Measurements from ENCODE around the gene FAM110A. TPM values are rescaled to one million over a fixed set of nuclear protein-coding genes. Genes with fewer than 3 reads are reported as not detected.
A peak's percentile ranks its signal among the peaks of the same experiment; 100 is the strongest.
"Not testable (repeated sequence)": the region's sequence is repeated elsewhere in the genome, so short reads cannot be mapped to it uniquely, and the experiment has no call there.

The FAM110A gene
- polyA plus RNA-seq, 1 donor, result 25.3 TPM

DNA sequence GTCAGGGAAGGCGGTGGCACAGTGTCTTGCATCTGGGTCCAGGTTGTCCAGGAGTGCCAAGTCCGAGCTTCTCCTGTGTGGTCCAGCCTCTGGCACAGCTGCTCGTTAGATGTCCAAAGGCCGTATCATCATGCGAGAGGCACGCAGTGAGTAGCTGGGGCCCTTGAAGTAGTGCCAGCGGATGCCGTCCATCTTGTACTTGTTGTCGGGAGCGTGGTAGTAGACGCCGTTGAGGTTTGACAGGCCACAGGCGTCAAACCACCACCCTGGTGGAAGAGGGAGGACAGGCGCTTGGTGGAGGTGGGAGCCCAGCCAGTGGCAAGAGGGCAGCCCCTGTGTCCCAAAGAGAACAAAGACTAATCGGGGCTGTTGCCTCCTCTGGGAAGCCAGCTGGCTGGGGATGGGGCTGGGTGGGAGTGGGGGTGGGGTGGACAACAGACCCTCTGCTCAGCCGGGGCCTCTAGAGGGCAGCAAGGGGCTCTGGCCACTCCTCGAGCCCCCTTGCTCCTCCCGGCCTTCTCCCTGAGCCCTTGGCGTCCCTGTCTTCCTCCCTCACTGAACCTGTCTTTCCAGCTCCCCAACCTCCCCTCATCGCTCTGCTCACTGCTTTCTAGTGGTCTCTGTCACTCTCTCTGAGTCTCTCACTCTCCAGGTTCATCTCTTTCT lies 39.5 kb downstream of the FAM110A start:
- DNase-seq (ENCODE audit: low read depth), result no peak

- DNase-seq (ENCODE audit: low read depth), result no peak
These were observed 40.5 kb downstream of the FAM110A start for GRCh38 chr20:873875-874607.

- no peak for DNase-seq (ENCODE audit: low read depth)
These were observed 41.6 kb downstream of the FAM110A start for GRCh38 chr20:875115-875514.

DNA sequence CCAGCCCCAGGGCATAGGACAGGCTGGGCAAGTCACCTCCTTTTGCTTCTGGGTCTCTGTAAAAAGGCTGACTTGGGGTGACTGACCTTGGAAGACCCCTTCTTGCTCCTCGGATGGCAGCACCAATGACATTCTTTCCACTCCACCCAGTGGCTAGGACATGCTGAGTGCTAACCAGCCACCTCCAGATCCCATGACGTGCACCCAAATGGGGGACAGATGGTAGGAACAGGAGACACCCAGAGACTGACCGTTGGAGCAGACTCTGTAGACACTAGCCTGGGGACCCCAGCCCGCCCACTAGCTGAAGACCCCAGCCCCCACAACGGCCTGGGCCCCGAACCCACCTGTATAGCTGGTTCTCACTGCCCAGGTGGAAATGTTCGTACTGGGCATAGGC lies 44.3 kb downstream of the FAM110A start:
- no peak for DNase-seq (ENCODE audit: low read depth)

DNA sequence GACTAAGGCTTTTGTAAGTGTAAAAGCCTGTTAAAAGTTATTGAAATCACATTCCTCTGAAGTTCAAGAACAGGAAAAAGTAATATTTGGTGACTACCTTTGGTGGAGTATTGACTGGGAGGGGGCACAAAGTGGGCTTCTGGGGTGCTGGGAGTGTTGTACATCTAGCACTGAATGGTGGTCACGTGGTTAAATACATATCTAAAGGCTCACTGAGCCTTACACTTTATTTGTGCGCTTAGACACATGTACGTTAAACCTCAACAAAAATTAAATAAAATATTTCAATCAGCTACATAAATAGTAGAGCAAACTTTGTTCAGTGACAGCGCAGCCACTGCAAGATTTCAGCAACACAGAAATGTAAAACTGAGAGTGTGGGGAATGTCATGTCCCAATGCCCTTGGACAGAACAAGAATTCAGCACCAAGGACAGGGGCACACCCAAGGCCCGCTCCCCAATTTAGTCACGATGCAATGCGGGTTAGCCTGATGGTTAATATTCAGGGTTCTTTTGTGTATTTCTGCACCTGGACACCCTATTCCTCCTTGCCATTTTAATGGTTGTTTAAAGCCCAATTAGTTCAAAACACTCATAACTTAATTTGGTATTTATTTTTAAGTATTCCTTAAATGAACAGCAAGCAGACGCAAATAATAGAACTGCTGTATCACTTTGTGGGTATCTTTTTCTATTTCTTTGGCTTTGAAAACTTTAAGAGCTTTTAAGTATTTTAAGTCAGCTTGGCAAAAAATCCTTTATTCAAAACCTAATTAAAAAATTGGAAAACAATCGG lies 45.2 kb downstream of the FAM110A start:
- peak; percentile 9 for DNase-seq (ENCODE audit: low read depth)

- DNase-seq (ENCODE audit: low read depth), result no peak
These were observed 46.1 kb downstream of the FAM110A start for GRCh38 chr20:879626-880025.

GRCh38 chr20:881051-881782 lies 47.7 kb downstream of the FAM110A start:
- DNase-seq (ENCODE audit: low read depth), result no peak

DNA sequence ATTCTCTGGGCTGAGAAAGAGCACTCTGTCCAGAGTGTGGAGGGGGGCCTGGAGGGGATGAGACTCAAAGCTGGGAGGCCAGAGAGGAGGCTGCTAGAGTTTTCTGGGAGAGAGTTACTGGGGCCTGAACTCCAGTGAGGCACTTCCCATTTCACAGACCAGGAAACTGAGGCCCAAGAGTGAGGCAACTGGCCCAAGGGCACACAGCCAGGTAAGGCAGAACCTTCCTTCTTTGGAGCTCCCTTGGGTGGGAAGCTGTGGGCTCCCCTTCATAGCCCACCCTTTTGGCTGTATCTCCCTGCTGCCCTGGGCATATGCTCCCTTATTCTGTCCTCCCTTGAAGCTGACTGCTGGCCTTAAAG lies 48.2 kb downstream of the FAM110A start:
- DNase-seq (ENCODE audit: low read depth), result no peak

- DNase-seq (ENCODE audit: low read depth), result no peak
These were observed 51.8 kb downstream of the FAM110A start for GRCh38 chr20:884983-885952.

DNA sequence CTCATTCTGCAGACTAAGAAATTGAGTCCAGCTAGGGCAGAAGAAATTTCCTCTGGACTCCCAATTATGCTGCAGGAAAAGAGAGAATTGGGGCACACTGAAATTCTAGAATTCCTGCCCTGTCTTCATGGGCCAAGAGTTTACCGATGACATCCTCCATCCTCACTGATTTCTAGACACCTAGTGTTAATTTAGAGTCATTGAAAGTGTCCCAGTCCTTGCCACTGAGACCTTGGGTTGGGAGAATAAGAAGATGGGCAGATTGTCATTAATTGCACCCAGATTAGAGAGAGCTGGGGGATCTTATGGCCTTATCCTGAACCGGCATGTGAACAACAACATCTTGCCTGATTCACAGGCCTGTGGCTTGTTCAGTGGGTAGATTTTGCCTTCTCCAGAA lies 53.6 kb downstream of the FAM110A start:
- DNase-seq (ENCODE audit: low read depth), result no peak

GRCh38 chr20:888057-888456 lies 54.5 kb downstream of the FAM110A start:
- DNase-seq (ENCODE audit: low read depth), result no peak

- DNase-seq (ENCODE audit: low read depth), result no peak
These were observed 55.6 kb downstream of the FAM110A start for GRCh38 chr20:889106-889505.

DNA sequence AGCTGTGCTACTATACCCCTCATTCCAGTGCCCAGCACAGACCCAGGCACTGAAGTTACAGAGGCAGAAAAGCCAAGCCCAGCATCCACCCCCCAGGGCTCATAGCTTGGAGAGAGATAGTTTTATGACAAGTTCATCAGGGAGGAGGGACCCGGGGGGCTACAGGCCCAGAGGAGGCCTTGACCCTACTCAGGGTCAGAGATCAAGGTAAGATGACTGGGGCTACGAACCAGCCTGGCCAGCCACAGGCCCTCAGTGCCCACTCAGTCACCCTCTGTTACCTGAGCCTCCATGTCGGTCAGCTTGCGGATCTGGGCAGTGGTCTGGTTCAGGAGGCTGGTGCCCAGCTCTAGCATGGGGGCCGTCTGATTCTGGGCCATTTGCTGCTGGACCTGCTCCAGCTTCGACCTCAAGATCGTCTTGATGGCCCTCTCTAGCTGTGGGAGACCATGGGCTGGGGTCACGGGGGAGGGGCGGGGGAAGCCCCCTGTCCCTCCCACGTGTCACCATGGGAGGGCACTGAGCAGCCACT lies 56.5 kb downstream of the FAM110A start:
- no peak for DNase-seq (ENCODE audit: low read depth)

- DNase-seq (ENCODE audit: low read depth), result no peak
These were observed 57.1 kb downstream of the FAM110A start for GRCh38 chr20:890666-891057.

- DNase-seq (ENCODE audit: low read depth), result no peak
These were observed 57.7 kb downstream of the FAM110A start for GRCh38 chr20:891058-891705.

DNA sequence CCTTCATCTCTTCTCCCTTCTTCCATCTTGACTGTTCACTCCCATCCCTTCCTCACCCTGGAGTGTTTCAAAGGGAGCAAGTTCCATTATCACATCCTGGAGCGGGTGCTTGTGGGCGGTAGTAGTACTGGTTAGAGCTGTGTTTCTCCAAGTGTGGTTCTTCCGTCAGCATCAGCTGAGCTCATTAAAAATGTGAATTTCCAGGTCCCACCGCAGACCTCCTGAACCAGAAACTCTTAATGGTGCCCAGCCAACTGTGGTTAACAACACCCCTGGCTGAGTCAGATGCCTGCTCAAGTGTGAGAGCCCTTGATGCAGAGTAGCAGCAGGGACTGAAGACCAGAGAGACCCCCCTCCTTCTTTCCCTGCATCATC lies 58.2 kb downstream of the FAM110A start:
- no peak for DNase-seq (ENCODE audit: low read depth)

DNA sequence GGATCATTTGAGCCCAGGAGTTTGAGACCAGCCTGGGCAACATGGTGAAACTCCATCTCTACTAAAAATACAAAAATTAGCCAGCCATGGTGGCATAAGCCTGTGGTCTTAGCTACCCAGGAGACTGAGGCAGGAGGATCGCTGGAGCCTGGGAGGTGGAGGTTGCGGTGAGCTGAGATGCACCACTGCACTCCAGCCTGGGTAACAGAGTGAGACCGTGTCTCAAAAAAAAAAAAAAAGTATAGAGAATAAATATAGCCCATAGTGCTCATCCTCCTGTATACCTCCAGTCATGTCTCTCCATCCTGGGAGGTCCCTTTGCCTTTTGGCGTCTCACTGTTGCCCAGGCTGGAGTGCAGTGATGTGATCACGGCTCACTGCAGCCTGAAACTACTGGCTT lies 58.9 kb downstream of the FAM110A start:
- DNase-seq (ENCODE audit: low read depth), result not testable (repeated sequence)

Data from forelimb muscle (tissue), 1 donor.